SK-N-MC (cell line): Measurements from ENCODE around the gene CDC42EP1.

Experiments
- EZH2 ChIP-seq: fragments of 200-600 bp; sonication (generic); IDR thresholded peaks from one replicate; pipeline ENCODE4 v1.6.1; 2017; ENCODE audit warnings: antibody characterized with exemption
- FOXP2 ChIP-seq: optimal IDR thresholded peaks from 2 replicates; pipeline ENCODE3; 2011; ENCODE audit warnings: mild to moderate bottlenecking, moderate library complexity; ENCODE audit not compliant: insufficient read depth; ENCODE audit errors: extremely low read length, control extremely low read depth
- POLR2AphosphoS5 ChIP-seq: IDR thresholded peaks from 2 replicates; pipeline ENCODE4 v1.6.1; 2012; ENCODE audit warnings: mild to moderate bottlenecking, low read depth, low read length, borderline replicate concordance

DNA sequence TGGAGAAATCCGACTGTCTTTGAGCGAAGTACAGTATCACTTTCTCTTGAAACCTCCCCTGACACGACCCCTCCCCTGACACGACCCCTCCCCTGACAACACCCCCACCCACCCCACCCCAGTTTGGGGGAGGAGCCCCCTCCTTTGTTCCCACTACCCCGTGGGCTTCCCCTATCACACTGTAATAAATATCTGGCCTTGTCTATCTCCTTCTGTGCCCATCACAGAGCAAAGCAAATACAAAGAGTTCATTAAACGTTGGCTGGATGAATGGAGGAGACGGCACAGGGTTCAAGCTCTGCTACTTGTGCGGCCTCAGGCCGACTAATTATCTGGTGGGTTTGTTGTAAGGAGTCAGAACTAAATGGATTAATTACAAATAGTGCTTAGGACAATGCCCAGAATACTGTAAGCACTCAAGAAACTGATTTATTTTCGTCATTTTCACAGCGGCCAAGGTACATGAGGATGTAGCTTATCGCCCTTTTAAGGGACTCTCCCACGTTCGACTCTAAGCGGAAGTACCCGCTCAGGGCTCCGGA is 47.7 kb downstream of the CDC42EP1 start:
- no peak for TF ChIP-seq EZH2
- no peak; the same call in 1 of the 2 replicates for TF ChIP-seq POLR2AphosphoS5
- TF ChIP-seq FOXP2: no peak
